NCI-H1694 (cell line): Measurements from ENCODE around the gene SIRPA.

Source experiments
- DNase-seq: peaks from one replicate; lab custom pipeline; 2025; lab: John Stamatoyannopoulos, UW

SIRPA gene

GRCh38 chr20:1870792-1871550 lies 24.2 kb upstream of the SIRPA start:
- DNase-seq = no peak

DNA sequence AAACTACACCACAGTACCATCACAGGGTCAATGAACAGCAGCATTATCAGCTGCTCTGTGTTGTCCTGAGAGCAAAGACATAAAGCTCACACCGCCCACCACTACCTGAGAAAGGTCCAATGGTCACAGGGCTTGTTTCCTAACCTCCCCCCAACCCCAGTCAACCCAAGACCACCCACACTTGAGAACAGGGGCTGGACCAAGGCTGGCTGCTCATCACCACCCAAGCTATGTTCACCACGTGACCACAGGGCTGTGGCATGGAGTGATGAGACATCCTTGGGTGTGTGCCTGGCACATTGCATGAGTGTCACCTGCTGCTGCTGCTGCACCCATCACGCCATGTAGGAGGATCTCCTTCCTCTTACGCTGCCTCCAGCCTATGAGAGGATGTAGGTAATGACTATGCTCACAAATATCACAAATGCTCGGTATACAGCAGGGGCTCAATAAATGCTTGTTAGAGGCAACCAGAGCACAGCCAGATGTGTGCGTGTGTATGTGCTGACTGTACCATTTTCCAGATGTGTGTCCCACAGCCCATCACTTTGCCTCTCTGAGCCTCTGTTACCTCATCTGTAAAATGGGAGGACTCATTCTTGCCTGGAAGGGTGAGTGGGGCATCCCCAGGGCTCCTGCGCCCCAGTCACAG lies 23.3 kb upstream of the SIRPA start:
- no peak for DNase-seq

- no peak for DNase-seq
Observed at GRCh38 chr20:1872459-1873097, 22.6 kb upstream of the SIRPA start.

GRCh38 chr20:1874450-1875182 lies 20.6 kb upstream of the SIRPA start:
- no peak for DNase-seq

DNA sequence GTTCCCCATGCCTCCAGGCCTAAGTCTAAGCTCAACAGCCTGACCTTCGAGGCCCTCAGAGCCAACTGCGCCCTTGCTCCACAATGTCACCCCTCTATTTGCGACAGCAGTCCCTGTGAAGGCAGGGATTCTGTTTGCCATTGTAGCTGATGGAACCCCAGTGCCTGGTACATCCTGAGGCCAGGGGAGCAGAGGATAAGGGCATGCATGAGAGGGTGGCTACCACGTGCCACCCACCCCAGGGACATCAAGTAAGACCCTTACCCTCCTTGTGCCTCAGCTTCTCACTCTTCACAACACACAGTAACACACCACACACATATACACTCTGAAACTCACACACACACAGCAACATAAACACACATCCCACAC lies 20.0 kb upstream of the SIRPA start:
- DNase-seq = no peak

- DNase-seq = no peak
Observed at GRCh38 chr20:1875762-1876161, 19.4 kb upstream of the SIRPA start.

GRCh38 chr20:1876217-1876921 lies 18.8 kb upstream of the SIRPA start:
- DNase-seq = no peak

DNA sequence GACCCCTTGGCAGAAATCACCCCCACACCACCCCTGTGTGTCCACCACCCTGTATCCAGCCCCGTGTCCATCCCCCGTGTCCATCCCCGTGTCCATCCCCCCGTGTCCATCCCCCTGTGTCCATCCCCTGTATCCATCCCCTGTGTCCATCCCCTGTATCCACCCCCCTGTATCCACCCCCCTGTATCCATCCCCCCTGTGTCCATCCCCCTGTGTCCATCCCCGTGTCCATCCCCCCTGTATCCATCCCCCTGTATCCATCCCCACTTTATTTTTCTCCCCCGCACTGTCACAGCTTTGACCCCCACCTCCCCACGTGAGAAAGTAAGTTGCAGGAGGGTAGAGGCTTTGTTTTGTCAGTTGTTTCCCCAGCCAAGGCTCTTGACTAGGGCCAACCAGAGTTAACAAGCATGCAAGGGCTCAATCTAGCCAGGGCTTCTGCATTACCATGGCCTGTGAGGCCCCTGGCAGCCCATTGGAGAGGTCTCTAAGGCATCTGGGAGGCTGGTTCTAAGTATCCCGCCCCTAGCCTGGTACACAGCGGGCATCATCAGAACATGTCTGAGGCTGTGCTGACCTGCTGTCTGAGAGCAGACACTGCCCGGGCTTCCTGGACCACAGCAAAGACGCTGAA lies 18.1 kb upstream of the SIRPA start:
- DNase-seq = no peak

- no peak for DNase-seq
Observed at GRCh38 chr20:1877609-1878200, 17.5 kb upstream of the SIRPA start.

- no peak for DNase-seq
Observed at GRCh38 chr20:1879369-1879768, 15.8 kb upstream of the SIRPA start.

DNA sequence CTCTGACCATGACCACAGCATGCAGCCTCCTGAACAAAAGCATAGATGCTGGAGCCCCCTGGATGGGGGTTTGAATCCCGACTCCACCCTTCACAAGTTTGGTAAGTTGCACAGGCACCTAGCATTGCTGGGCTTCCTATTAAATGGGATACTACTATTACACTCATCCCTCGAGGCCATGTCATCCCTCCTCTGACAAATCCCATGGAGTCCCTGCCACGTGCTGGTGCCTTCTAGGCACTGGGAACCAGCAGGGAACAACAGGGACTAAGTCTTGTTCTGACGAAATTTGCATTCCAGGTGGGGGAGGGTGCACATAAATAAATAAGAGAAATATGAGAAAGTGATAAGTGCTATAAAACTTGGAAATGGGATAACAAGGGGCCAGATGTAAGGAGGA lies 15.3 kb upstream of the SIRPA start:
- DNase-seq = no peak

DNA sequence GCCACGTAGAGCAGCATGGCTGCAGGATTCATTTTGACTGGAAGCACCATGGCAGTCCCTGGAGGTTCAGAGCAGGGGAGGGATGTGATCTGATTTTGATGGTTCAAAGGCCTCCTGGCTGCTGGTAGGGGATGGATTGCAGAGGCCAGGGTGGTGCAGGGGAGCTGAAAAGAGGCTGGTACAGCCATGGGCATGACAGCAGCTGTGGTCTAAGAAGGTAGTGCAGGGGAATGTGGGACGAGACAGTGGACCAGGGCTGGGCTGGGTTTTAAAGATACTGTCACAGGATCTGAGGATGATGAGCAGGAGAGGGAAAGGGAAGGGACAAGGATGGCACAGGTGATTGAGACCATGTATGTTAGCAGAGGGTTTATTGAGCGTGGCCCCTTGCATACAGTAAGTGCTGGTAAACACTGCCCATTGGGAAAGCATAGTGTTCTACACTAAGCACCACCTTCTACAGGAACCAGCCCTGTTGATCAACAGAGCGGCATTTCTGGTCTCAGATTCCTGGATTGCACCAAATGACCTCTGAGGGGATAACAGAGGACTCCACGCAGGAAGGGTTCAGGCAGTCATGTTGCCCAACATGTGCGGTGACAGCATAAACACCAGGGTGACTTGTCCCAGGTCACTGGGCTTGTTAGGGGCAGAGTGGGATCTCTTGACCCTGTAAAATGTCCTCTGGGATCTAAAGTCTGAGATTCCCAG lies 14.5 kb upstream of the SIRPA start:
- DNase-seq = no peak

DNA sequence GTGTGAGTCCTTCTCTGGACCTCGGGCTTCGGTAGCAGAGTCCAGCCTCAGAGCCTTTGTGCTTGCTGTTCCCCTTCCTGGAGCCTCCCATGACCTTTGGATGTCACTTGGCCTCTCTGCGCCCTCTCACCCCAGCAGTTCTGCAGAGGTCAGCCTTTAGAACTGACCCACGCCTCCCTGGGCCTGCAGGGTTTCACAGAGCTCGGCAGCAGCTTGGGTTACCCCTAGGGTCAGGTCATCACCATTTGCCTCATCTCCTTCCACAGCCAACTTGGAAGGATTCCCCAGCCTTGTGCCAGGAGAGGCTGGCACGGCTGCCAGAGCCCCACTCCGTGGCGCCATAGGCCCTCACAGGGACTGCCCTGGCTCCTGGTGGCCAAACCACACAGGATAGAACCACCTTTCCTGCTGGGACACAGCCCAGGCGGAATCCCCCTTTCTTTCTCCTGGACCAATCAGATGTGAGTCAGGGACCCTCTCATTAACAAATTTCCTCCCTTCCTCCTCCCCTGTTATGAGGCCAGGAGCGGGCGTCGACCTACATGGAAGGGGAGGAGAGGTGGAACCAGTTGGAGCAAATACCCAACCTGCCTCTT lies 13.9 kb upstream of the SIRPA start:
- DNase-seq = no peak

- no peak for DNase-seq
Observed at GRCh38 chr20:1882026-1882425, 13.2 kb upstream of the SIRPA start.

GRCh38 chr20:1883986-1884385 lies 11.2 kb upstream of the SIRPA start:
- DNase-seq = no peak

DNA sequence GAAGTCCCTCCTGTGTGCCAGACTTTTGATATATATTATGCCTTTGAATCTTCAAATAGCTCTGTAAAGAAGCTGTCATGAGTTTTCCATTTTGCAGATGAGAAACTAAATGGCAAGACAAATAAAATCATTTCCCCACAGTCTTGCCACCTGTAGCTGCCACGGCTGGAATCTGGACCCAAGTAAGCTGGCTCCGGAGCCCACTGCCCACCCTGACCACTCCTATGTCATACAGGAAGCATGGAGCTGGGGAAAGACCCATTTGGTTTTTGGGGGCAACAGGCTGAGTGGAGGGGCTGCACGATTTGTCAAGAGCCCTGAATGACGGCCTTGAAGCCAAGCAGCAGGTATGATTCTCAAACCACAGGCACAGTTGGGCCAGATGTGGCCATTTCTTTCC lies 10.0 kb upstream of the SIRPA start:
- DNase-seq = no peak

GRCh38 chr20:1885940-1886693 lies 9.1 kb upstream of the SIRPA start:
- DNase-seq = no peak

DNA sequence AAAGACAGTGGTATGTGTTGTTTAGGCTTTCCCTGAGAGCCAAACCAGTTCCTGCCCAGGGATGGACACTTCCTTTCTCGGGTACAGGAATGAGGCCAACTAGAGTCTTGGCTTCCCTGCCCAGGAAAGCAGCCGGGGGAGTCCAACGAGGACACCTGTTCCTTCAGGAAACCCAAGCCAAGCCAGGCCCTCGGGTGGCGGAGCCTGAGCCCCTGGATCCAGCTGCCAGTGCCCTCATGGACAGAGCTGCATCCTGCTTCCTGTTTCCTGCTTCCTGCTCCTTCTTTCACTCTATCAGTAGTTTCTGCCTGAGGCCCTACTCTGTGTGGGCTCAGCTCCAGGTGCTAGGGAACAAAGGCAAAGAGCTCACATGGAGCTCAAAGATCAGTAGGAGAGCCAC lies 7.9 kb upstream of the SIRPA start:
- DNase-seq = no peak

DNA sequence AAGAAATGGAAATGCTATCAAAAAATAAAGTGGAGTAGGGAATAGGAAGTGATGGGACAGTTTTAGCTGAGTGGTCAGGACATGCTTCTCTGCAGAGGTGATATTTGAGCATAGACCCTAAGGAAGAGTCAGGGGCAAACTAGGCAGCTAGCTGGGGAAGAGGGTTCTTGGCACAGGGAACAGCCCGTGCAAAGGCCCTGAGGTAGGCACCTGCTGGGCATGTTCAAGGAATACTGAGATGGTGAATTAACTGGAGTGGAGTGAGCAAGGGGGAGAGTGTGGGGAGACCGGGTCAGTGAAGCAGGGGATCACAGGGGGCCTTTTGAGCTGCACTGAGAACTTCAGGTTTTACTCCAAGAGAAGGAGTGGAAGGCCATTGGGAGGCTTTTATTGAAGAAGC lies 7.5 kb upstream of the SIRPA start:
- no peak for DNase-seq
